ENCODE data around the gene TUBGCP6.

TUBGCP6 gene

GRCh38 chr22:50177537-50178470 lies 67.0 kb downstream of the TUBGCP6 start:
- TF ChIP-seq MYC (IDR thresholded peaks at IDR 0.05; ENCODE audit: low read depth, low read length) (no peak), POLR2A (IDR thresholded peaks at IDR 0.05; ENCODE audit: extremely low read depth, insufficient read length) (no peak)
- TF ChIP-seq, protein P1, sequence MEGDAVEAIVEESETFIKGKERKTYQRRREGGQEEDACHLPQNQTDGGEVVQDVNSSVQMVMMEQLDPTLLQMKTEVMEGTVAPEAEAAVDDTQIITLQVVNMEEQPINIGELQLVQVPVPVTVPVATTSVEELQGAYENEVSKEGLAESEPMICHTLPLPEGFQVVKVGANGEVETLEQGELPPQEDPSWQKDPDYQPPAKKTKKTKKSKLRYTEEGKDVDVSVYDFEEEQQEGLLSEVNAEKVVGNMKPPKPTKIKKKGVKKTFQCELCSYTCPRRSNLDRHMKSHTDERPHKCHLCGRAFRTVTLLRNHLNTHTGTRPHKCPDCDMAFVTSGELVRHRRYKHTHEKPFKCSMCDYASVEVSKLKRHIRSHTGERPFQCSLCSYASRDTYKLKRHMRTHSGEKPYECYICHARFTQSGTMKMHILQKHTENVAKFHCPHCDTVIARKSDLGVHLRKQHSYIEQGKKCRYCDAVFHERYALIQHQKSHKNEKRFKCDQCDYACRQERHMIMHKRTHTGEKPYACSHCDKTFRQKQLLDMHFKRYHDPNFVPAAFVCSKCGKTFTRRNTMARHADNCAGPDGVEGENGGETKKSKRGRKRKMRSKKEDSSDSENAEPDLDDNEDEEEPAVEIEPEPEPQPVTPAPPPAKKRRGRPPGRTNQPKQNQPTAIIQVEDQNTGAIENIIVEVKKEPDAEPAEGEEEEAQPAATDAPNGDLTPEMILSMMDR (IDR thresholded peaks at IDR 0.05; ENCODE audit: low read depth, low read length): no peak
- TF ChIP-seq, protein P2, sequence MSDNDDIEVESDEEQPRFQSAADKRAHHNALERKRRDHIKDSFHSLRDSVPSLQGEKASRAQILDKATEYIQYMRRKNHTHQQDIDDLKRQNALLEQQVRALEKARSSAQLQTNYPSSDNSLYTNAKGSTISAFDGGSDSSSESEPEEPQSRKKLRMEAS (IDR thresholded peaks at IDR 0.05; ENCODE audit: low read depth, low read length): no peak
- H3K4me3 ChIP-seq (ENCODE audit: low read depth, low read length): no peak overlapping the region
- no peak for DNase-seq (ENCODE audit: low read depth)

- TF ChIP-seq, protein P1 (IDR thresholded peaks at IDR 0.05; ENCODE audit: low read depth, low read length): no peak
- no peak for TF ChIP-seq POLR2A (IDR thresholded peaks at IDR 0.05; ENCODE audit: extremely low read depth, insufficient read length)
- no peak for TF ChIP-seq MYC (IDR thresholded peaks at IDR 0.05; ENCODE audit: low read depth, low read length)
- TF ChIP-seq, protein P2 (IDR thresholded peaks at IDR 0.05; ENCODE audit: low read depth, low read length): no peak
- no peak for DNase-seq (ENCODE audit: low read depth)
- H3K4me3 ChIP-seq (ENCODE audit: low read depth, low read length): no peak overlapping the region
Observed at GRCh38 chr22:50176850-50177536, 67.8 kb downstream of the TUBGCP6 start.

DNA sequence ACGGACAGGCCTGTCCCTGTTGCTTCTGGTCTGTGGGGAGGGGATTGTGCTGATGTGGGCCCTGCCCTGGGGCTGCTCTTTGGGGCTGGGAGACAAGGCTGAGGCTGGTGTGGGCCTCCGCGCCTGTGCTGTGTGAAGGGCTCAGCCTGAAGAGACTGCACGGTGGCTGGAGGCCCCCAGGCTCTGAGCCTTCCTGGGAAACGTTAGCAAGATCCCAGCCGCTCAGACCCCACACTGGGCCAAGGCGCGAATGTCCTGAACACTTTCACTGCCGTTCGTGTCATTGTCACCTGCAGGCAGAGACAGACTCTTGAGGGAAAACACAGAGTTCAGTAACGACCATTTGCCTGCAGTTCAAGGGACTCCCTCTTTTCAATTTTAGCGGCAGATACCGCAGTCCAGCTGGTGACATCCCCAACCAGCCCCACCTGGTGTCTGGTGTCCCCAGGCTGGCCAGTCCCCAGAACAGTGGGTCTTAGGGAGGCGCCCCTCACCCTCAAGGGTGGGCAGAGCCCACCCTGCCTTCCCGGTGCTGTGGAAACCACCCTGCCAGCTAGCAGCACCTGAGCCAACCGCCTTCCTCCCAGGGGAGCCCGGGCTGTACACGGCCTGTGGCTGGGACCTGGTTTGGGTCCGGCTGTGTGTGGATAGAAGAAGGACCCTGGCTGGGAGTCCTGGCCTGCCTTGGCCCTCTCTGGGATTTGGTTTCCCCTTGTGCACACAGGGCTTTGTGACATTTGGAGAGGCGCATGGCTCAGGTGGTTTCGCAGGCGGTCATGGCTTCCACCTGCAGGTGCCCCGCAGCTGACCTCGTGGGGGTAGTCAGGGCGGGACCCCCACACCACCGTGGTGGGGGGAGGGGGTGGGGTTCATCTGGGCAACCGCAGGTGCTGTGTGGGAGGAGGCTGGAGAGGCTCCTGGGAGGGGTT lies 68.6 kb downstream of the TUBGCP6 start:
- no peak for DNase-seq (ENCODE audit: low read depth)
- TF ChIP-seq, protein P2 (IDR thresholded peaks at IDR 0.05; ENCODE audit: low read depth, low read length): no peak
- TF ChIP-seq POLR2A (IDR thresholded peaks at IDR 0.05; ENCODE audit: extremely low read depth, insufficient read length) (no peak), MYC (IDR thresholded peaks at IDR 0.05; ENCODE audit: low read depth, low read length) (no peak)
- TF ChIP-seq, protein P1 (IDR thresholded peaks at IDR 0.05; ENCODE audit: low read depth, low read length): no peak
- H3K4me3 ChIP-seq (ENCODE audit: low read depth, low read length): no peak overlapping the region

DNA sequence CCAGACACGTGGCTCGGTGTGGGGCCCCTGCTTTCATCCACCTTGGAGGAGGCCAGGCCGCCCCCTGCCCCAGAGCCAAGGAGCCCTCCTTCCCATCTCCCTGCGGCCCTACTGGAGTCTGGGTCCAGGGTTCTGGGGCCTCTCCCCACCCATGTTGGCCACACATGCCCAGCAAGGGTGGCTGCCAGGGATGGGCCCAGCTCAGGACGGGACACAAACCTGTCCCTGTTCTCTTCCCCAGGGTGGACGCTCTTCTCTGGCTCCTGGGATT lies 69.7 kb downstream of the TUBGCP6 start:
- TF ChIP-seq POLR2A (IDR thresholded peaks at IDR 0.05; ENCODE audit: extremely low read depth, insufficient read length) (no peak), MYC (IDR thresholded peaks at IDR 0.05; ENCODE audit: low read depth, low read length) (no peak)
- TF ChIP-seq, protein P1 (IDR thresholded peaks at IDR 0.05; ENCODE audit: low read depth, low read length): no peak
- TF ChIP-seq, protein P2 (IDR thresholded peaks at IDR 0.05; ENCODE audit: low read depth, low read length): no peak
- H3K4me3 ChIP-seq (ENCODE audit: low read depth, low read length): no peak overlapping the region
- no peak for DNase-seq (ENCODE audit: low read depth)

- no peak for DNase-seq (ENCODE audit: low read depth)
Observed at GRCh38 chr22:50174382-50175190, 70.2 kb downstream of the TUBGCP6 start.

More at GRCh38 chr22:50174382-50175190, 70.2 kb downstream of the TUBGCP6 start:
- TF ChIP-seq, protein P1 (IDR thresholded peaks at IDR 0.05; ENCODE audit: low read depth, low read length): no peak
- TF ChIP-seq MYC (IDR thresholded peaks at IDR 0.05; ENCODE audit: low read depth, low read length) (no peak), POLR2A (IDR thresholded peaks at IDR 0.05; ENCODE audit: extremely low read depth, insufficient read length) (no peak)
- TF ChIP-seq, protein P2 (IDR thresholded peaks at IDR 0.05; ENCODE audit: low read depth, low read length): no peak
- H3K4me3 ChIP-seq (ENCODE audit: low read depth, low read length): no peak overlapping the region
